Liver (tissue), 3 donors: ENCODE results near the gene CDCP2.

Source experiments
- ATF3 ChIP-seq: IDR thresholded peaks from 2 replicates; pipeline ENCODE4 v1.6.1; 2016; ENCODE audit warnings: antibody characterized with exemption
- CTCF ChIP-seq: fragments of 150-350 bp; IDR thresholded peaks from 2 replicates; pipeline ENCODE4 v1.5.1; 2017; ENCODE audit warnings: improper control_type of control experiment, low read depth, low read length; ENCODE audit not compliant: missing input control
- GABPA ChIP-seq, 2 donors: IDR thresholded peaks in 1 of 2; conservative IDR thresholded peaks in 1 of 2; 2 replicates each; pipeline ENCODE4 v1.6.1; 2016; ENCODE audit warnings: antibody characterized with exemption in 2 of 2, mild to moderate bottlenecking in 1 of 2, moderate library complexity in 1 of 2
- MAX ChIP-seq: IDR thresholded peaks from 2 replicates; pipeline ENCODE4 v1.6.1; 2016; ENCODE audit warnings: antibody characterized with exemption
- SP1 ChIP-seq: IDR thresholded peaks from 2 replicates; pipeline ENCODE4 v1.6.1; 2018; ENCODE audit warnings: antibody characterized with exemption, mild to moderate bottlenecking
- TAF1 ChIP-seq: conservative IDR thresholded peaks from 2 replicates; pipeline ENCODE4 v1.6.1; 2016; ENCODE audit warnings: antibody characterized with exemption, mild to moderate bottlenecking
- YY1 ChIP-seq: IDR thresholded peaks from 2 replicates; pipeline ENCODE4 v1.6.1; 2016; ENCODE audit warnings: antibody characterized with exemption, mild to moderate bottlenecking
- donor health status: healthy.
- donor health status: healthy.

GRCh38 chr1:54137534-54138061 is 15.2 kb downstream of the CDCP2 start:
- no peak for TF ChIP-seq TAF1
- no peak for TF ChIP-seq YY1
- TF ChIP-seq ATF3, result no peak
- no peak for TF ChIP-seq CTCF
- TF ChIP-seq MAX, result no peak
- TF ChIP-seq SP1, result no peak
- TF ChIP-seq GABPA (IDR thresholded peaks at IDR 0.05 in 1 of 2, conservative IDR thresholded peaks at IDR 0.05 in 1 of 2), result no peak
